GM19023 (cell line): Measurements from ENCODE around the gene PSAPL1.

ENCODE experiments used
- ATAC-seq: cut with Tn5 transposase; IDR thresholded peaks from one replicate; pipeline ENCODE4 v1.9.1; 2021; ENCODE audit warnings: mild to moderate bottlenecking, moderate library complexity; ENCODE audit not compliant: unreplicated experiment

The PSAPL1 gene

GRCh38 chr4:7431696-7432530 is 2.8 kb downstream of the PSAPL1 start:
- no peak for ATAC-seq

GRCh38 chr4:7430965-7431695 is 3.6 kb downstream of the PSAPL1 start:
- ATAC-seq: no peak

- no peak for ATAC-seq
These were observed 4.3 kb downstream of the PSAPL1 start for GRCh38 chr4:7430368-7430964.

- ATAC-seq: no peak
These were observed 5.1 kb downstream of the PSAPL1 start for GRCh38 chr4:7429601-7430078.

- ATAC-seq: no peak
These were observed 5.7 kb downstream of the PSAPL1 start for GRCh38 chr4:7429069-7429416.

- ATAC-seq: no peak
These were observed 6.3 kb downstream of the PSAPL1 start for GRCh38 chr4:7428261-7429068.

GRCh38 chr4:7427831-7428260 is 6.9 kb downstream of the PSAPL1 start:
- no peak for ATAC-seq

GRCh38 chr4:7427361-7427760 is 7.4 kb downstream of the PSAPL1 start:
- no peak for ATAC-seq

- no peak for ATAC-seq
These were observed 8.1 kb downstream of the PSAPL1 start for GRCh38 chr4:7426525-7427171.

GRCh38 chr4:7425591-7426468 is 8.9 kb downstream of the PSAPL1 start:
- no peak for ATAC-seq

- ATAC-seq: no peak
These were observed 9.6 kb downstream of the PSAPL1 start for GRCh38 chr4:7425124-7425523.

GRCh38 chr4:7424553-7425111 is 10.1 kb downstream of the PSAPL1 start:
- no peak for ATAC-seq

- no peak for ATAC-seq
These were observed 10.8 kb downstream of the PSAPL1 start for GRCh38 chr4:7423801-7424552.

- ATAC-seq: no peak
These were observed 11.3 kb downstream of the PSAPL1 start for GRCh38 chr4:7423391-7423790.

- ATAC-seq: no peak
These were observed 11.9 kb downstream of the PSAPL1 start for GRCh38 chr4:7422898-7423180.

- ATAC-seq: no peak
These were observed 12.4 kb downstream of the PSAPL1 start for GRCh38 chr4:7422151-7422897.

GRCh38 chr4:7421356-7422150 is 13.2 kb downstream of the PSAPL1 start:
- ATAC-seq: no peak
